GM13977 (cell line): ENCODE data around the gene SNRPF.
A peak's percentile ranks its signal among the peaks of the same experiment; 100 is the strongest.
"Not testable (repeated sequence)": the region's sequence is repeated elsewhere in the genome, so short reads cannot be mapped to it uniquely, and the experiment has no call there.

Source experiments
- DNase-seq: peaks from one replicate; pipeline ENCODE4 v3.0.0; 2012; ENCODE audit warnings: low spot score
- CTCF ChIP-seq: IDR thresholded peaks from 2 replicates; pipeline ENCODE4 v1.5.1; 2012; ENCODE audit warnings: mild to moderate bottlenecking, control low read depth; ENCODE audit not compliant: insufficient read depth; ENCODE audit errors: extremely low read depth, missing control alignments
- in situ Hi-C: fragments of 300-500 bp; cut with MboI; formaldehyde crosslinking; loops from one replicate; pipeline ENCODE4 v1.12.0; 2022; ENCODE audit warnings: low sequenced_read_pairs, low pct_unique_long_range_greater_than_20kb, mixed read lengths, inconsistent platforms; ENCODE audit not compliant: unreplicated experiment

SNRPF gene

GRCh38 chr12:95858451-95859343 is at the start of gene SNRPF:
Gene SNRPF, plus strand, starts transcription at chr12:95858952. Its CDS starts 122 bp downstream, at chr12:95859074.
- DNase-seq: peak; percentile 97
- in situ Hi-C loops: no loop called here
- TF ChIP-seq CTCF: peak; percentile 9

GRCh38 chr12:95809000-95809680 is 49.6 kb upstream of the SNRPF start:
- DNase-seq: no peak

GRCh38 chr12:95810411-95810810 is 48.3 kb upstream of the SNRPF start:
- DNase-seq: no peak
- TF ChIP-seq CTCF: no peak
- in situ Hi-C loops: no loop called here

More at GRCh38 chr12:95809000-95809680, 49.6 kb upstream of the SNRPF start:
- TF ChIP-seq CTCF: no peak
- in situ Hi-C loops: no loop called here

GRCh38 chr12:95812155-95812554 is 46.6 kb upstream of the SNRPF start:
- in situ Hi-C loops, DNase-seq: not testable (repeated sequence)

GRCh38 chr12:95815632-95816212 is 43.0 kb upstream of the SNRPF start:
- peak; percentile 57 for TF ChIP-seq CTCF

GRCh38 chr12:95820096-95820703 is 38.6 kb upstream of the SNRPF start:
- peak; percentile 28 for TF ChIP-seq CTCF
- in situ Hi-C loops: no loop called here
- peak; percentile 10 for DNase-seq

More at GRCh38 chr12:95815632-95816212, 43.0 kb upstream of the SNRPF start:
- in situ Hi-C loops: no loop called here
- peak; percentile 41 for DNase-seq
